Vagina (tissue), 2 donors: ENCODE measurements around the gene C17orf113. TPM values are rescaled to one million over a fixed set of nuclear protein-coding genes. Genes with fewer than 3 reads are reported as not detected.

ENCODE experiments used
- DNase-seq, 2 donors: peaks; one replicate each; pipeline ENCODE4 v3.0.0-alpha.2; 2017; ENCODE audit errors: extremely low spot score in 2 of 2
- H3K27ac ChIP-seq: fragments of 200-600 bp; sonication (generic); one replicate; pipeline ENCODE4 v1.5.1; 2019
- H3K27me3 ChIP-seq: fragments of 200-600 bp; sonication (generic); one replicate; pipeline ENCODE4 v1.5.1; 2019
- H3K36me3 ChIP-seq, 2 donors: fragments of 200-600 bp; sonication (generic); one replicate each; pipeline ENCODE4 v1.5.1; 2017 to 2019
- H3K4me1 ChIP-seq: fragments of 200-600 bp; sonication (generic); one replicate; pipeline ENCODE4 v1.5.1; 2019
- H3K4me3 ChIP-seq, 2 donors: fragments of 200-600 bp; sonication (generic); 1 replicate in 1 of 2; 2 replicates in 1 of 2; pipeline ENCODE4 v1.5.1; 2016 to 2019
- H3K9me3 ChIP-seq: fragments of 200-600 bp; sonication (generic); one replicate; pipeline ENCODE4 v1.5.1; 2019
- POLR2A ChIP-seq, 2 donors: fragments of 450-650 bp; IDR thresholded peaks; one replicate each; pipeline ENCODE4 v1.6.1; 2017; ENCODE audit warnings: antibody characterized with exemption in 2 of 2, mild to moderate bottlenecking in 2 of 2, moderate library complexity in 2 of 2
- POLR2AphosphoS5 ChIP-seq, 2 donors: sonication (generic); formaldehyde crosslinking; IDR thresholded peaks; one replicate each; pipeline ENCODE4 v1.9.0; 2017; ENCODE audit warnings: antibody characterized with exemption in 2 of 2, mild to moderate bottlenecking in 2 of 2, low read depth in 1 of 2; ENCODE audit not compliant: insufficient read depth in 1 of 2
- intact Hi-C: fragments of 100-400 bp; cut with DNase I; formaldehyde crosslinking; loops from one replicate; pipeline ENCODE4 v1.15.1; 2023
- total RNA-seq: library from RNA; depleted of rRNA; stranded (reverse); fragments of >200 nt; gene quantifications from one replicate; pipeline ENCODE4 v1.2.3, GENCODE V29; 2016
- TF ChIP-seq, protein P1 (sequence below), 3 experiments: fragments of 450-650 bp in 2 of 3; fragments of 200-600 bp in 1 of 3; sonication (generic) in 1 of 3; IDR thresholded peaks; one replicate each; pipeline ENCODE4 v1.5.1; 2017 to 2019; ENCODE audit warnings: antibody characterized with exemption in 3 of 3, mild to moderate bottlenecking in 2 of 3, moderate library complexity in 2 of 3

Gene C17orf113
- total RNA-seq, 1 donor from 2014 or later: 0.49 TPM

DNA sequence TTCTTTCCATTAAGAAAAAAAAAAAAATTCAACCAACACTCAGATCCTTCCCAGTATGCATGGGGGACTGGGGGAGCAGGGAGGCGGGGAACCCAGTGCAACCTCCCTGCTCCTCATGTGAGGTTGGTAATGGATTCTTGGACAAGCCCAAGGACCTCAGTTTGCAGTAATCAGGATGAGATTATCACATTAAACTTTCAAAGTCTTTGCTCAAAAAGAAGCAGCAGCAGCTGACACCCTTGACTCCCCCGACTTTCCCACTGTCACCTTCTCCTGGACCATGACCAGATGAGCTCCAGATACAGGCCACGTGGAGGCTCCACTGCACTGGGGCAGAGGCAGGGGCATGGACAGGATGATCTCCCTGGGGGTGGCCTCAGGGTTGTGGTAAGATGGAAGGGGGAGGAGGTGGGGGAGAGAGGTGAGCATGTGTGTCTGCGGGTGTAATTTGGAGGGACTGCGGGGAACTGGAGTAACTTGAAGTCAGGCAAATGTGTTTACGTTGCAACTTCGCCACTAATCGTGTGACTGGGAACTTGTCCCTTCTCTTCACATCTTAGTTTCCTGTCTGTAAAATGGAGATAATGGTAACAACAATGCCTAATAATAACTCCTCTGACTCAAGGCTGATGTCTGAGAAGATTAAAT, 28.1 kb upstream of the C17orf113 start:
- H3K27me3 ChIP-seq: no peaks in the 10 kb centered on the region
- no peaks in the 10 kb centered on the region for H3K36me3 ChIP-seq
- DNase-seq: no peak
- no peak overlapping the region for H3K4me3 ChIP-seq
- TF ChIP-seq POLR2A (IDR thresholded peaks at IDR 0.05): no peak
- TF ChIP-seq, protein P1, sequence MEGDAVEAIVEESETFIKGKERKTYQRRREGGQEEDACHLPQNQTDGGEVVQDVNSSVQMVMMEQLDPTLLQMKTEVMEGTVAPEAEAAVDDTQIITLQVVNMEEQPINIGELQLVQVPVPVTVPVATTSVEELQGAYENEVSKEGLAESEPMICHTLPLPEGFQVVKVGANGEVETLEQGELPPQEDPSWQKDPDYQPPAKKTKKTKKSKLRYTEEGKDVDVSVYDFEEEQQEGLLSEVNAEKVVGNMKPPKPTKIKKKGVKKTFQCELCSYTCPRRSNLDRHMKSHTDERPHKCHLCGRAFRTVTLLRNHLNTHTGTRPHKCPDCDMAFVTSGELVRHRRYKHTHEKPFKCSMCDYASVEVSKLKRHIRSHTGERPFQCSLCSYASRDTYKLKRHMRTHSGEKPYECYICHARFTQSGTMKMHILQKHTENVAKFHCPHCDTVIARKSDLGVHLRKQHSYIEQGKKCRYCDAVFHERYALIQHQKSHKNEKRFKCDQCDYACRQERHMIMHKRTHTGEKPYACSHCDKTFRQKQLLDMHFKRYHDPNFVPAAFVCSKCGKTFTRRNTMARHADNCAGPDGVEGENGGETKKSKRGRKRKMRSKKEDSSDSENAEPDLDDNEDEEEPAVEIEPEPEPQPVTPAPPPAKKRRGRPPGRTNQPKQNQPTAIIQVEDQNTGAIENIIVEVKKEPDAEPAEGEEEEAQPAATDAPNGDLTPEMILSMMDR (IDR thresholded peaks at IDR 0.05): no peak
- TF ChIP-seq POLR2AphosphoS5 (IDR thresholded peaks at IDR 0.05; ENCODE audit: insufficient read depth in 1 of 2, low read depth in 1 of 2): no peak
- intact Hi-C loops: no loop called here
- H3K27ac ChIP-seq: no peak overlapping the region
- no peaks in the 10 kb centered on the region for H3K4me1 ChIP-seq
- no peaks in the 10 kb centered on the region for H3K9me3 ChIP-seq

DNA sequence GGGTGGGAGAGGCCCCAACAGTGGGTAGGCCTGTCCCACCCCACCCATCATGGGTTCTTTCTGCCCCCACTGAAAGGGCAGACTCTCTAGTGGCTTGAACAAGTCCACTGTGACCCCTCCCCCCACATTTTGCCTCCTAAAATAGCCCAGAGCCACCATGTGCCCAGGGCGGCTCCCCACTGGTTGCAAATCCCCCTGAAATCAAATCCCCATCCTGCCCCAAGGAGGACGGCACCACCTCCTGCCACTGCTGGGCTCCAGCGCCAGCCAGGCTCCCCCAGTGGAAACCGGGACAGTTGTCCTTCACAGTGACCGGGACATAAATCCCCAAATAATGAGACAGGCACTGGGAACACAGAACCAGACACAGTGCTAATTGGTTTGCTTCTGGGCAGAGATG, 27.4 kb upstream of the C17orf113 start:
- Histone ChIP-seq H3K36me3 (no peaks in the 10 kb centered on the region), H3K4me3 (no peak overlapping the region), H3K9me3 (no peaks in the 10 kb centered on the region), H3K27ac (no peak overlapping the region), H3K4me1 (no peaks in the 10 kb centered on the region), H3K27me3 (peaks cover 1% of the 10 kb centered on the region)
- intact Hi-C loops: no loop called here
- TF ChIP-seq POLR2AphosphoS5 (IDR thresholded peaks at IDR 0.05; ENCODE audit: insufficient read depth in 1 of 2, low read depth in 1 of 2): no peak
- no peak for TF ChIP-seq POLR2A (IDR thresholded peaks at IDR 0.05)
- TF ChIP-seq, protein P1 (IDR thresholded peaks at IDR 0.05): no peak
- DNase-seq: no peak

DNA sequence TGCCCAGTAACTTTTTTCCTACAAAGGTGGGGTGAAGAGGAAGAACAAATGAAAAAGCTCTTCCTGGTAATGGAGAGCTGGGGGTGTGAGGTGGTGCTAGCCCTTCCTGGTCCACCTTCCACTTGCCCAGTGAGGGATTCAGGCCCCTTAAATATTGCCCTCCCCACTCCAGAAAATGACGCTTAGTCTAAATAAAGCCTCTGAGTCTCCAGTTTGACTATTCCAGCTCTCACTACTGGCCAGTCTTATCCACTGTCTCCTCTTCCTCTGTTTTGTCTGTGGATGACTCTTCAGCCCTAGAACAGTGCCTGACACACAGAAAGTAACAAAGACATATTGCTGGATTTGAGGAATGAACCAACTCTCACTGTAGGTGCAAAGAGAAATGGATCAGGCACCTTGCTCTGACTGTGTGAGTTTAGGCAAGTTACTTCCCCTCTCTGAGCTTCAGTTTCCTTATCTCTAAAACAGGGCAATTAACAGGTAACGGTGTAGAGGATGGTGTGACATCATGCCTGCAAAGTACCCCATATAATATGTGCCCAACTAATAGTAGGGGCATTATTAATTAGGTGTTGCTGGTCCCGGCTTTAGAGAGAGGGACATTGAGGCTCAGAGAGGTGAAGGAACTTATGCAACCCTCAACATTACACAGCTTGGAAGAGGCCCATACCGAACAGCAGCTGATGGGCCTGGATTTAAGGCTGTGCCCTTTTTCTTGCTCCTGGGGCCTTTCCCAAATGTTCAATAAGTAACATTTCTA, 26.6 kb upstream of the C17orf113 start:
- TF ChIP-seq, protein P1 (IDR thresholded peaks at IDR 0.05): no peak
- TF ChIP-seq POLR2AphosphoS5 (IDR thresholded peaks at IDR 0.05; ENCODE audit: insufficient read depth in 1 of 2, low read depth in 1 of 2): no peak
- no peak for TF ChIP-seq POLR2A (IDR thresholded peaks at IDR 0.05)
- Histone ChIP-seq H3K27ac (no peak overlapping the region), H3K4me3 (no peak overlapping the region), H3K4me1 (peaks cover 8% of the 10 kb centered on the region), H3K27me3 (peaks cover 9% of the 10 kb centered on the region), H3K9me3 (no peaks in the 10 kb centered on the region), H3K36me3 (no peaks in the 10 kb centered on the region)
- DNase-seq: no peak
- intact Hi-C loops: no loop called here

DNA sequence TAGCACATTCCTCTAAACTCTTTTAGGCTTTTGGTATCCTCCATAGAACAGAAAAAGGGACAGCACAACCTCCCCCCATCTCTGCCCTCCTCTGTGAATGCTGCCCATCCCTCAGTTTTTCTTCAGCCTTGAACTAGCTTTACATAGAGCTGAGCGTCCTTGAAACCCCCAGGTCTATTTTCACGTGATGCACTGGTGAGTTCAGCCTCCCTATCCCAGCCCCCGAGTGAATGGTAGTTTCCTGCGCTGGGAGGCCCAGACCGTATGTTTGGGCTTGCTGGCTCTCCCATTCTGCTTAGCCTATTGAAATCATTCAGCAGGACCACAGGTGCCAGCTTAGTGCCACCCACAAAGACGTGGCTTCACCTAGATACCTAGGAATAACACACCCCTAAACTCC, 25.4 kb upstream of the C17orf113 start:
- DNase-seq: no peak
- H3K27me3 ChIP-seq: peaks cover 9% of the 10 kb centered on the region
- H3K36me3 ChIP-seq: no peaks in the 10 kb centered on the region
- no peak overlapping the region for H3K27ac ChIP-seq
- no peak overlapping the region for H3K4me3 ChIP-seq
- intact Hi-C loops: no loop called here
- H3K9me3 ChIP-seq: no peaks in the 10 kb centered on the region
- TF ChIP-seq POLR2AphosphoS5 (IDR thresholded peaks at IDR 0.05; ENCODE audit: insufficient read depth in 1 of 2, low read depth in 1 of 2) (no peak), POLR2A (IDR thresholded peaks at IDR 0.05) (no peak)
- TF ChIP-seq, protein P1 (IDR thresholded peaks at IDR 0.05): no peak
- peaks cover 13% of the 10 kb centered on the region for H3K4me1 ChIP-seq
